ENCODE data around the gene RIT2.

GRCh38 chr18:42872838-42873237 lies 242.6 kb downstream of the RIT2 start:
- TF ChIP-seq CREB5 (CRISPR knock-in tag; IDR thresholded peaks at IDR 0.05; ENCODE audit: low read depth), result no peak
- no peak for TF ChIP-seq TCF4 (CRISPR knock-in tag; IDR thresholded peaks at IDR 0.05; ENCODE audit: borderline replicate concordance)
- no peak for TF ChIP-seq RARB (CRISPR knock-in tag; IDR thresholded peaks at IDR 0.05)
- no peak for TF ChIP-seq PPARA (CRISPR knock-in tag; IDR thresholded peaks at IDR 0.05; ENCODE audit: borderline replicate concordance)
- TF ChIP-seq ISL1 (CRISPR knock-in tag; IDR thresholded peaks at IDR 0.05), result no peak

Measured in SK-N-SH treated with all-trans-retinoic acid at 6 μM for 48 hours (cell line).